Calu3 (cell line): ENCODE data around the gene RFT1. TPM values are rescaled to one million over a fixed set of nuclear protein-coding genes. Genes with fewer than 3 reads are reported as not detected.

Experiments used
- BruUV-seq: library from RNA; stranded (reverse); fragments of 400-500 nt; replicated peaks from 2 replicates; lab custom pipeline; 2021; lab: Mats Ljungman, UMichigan
- CTCF ChIA-PET: fragments of 300-600 bp; sonication (Branson Sonifier 250); formaldehyde crosslinking; loops from one replicate; lab custom pipeline; 2022; ENCODE audit warnings: antibody characterized with exemption; lab: Charles Lee
- DNase-seq: peaks from one replicate; pipeline ENCODE4 v3.0.0; 2022
- H3K27ac Mint-ChIP-seq: one replicate; pipeline ENCODE4 v1.8.0; 2022; ENCODE audit warnings: mixed read lengths; ENCODE audit not compliant: unreplicated experiment
- H3K27me3 Mint-ChIP-seq: one replicate; pipeline ENCODE4 v1.8.0; 2022; ENCODE audit warnings: mixed read lengths; ENCODE audit not compliant: unreplicated experiment
- H3K36me3 Mint-ChIP-seq: one replicate; pipeline ENCODE4 v1.8.0; 2022; ENCODE audit warnings: mild to moderate bottlenecking, moderate library complexity, mixed read lengths; ENCODE audit not compliant: insufficient read depth, unreplicated experiment
- H3K4me1 Mint-ChIP-seq: one replicate; pipeline ENCODE4 v1.8.0; 2022; ENCODE audit warnings: mild to moderate bottlenecking, low read depth, mixed read lengths; ENCODE audit not compliant: unreplicated experiment
- H3K4me3 Mint-ChIP-seq: one replicate; pipeline ENCODE4 v1.8.0; 2022; ENCODE audit warnings: mild to moderate bottlenecking, low read depth, moderate library complexity, mixed read lengths; ENCODE audit not compliant: unreplicated experiment
- H3K9me3 Mint-ChIP-seq: one replicate; pipeline ENCODE4 v1.8.0; 2022; ENCODE audit warnings: low read depth, mixed read lengths; ENCODE audit not compliant: unreplicated experiment
- CTCF ChIP-seq: fragments of 200-600 bp; IDR thresholded peaks from one replicate; pipeline ENCODE4 v1.8.0; 2022; ENCODE audit warnings: antibody characterized with exemption; ENCODE audit not compliant: unreplicated experiment
- intact Hi-C: fragments of 100-400 bp; cut with micrococcal nuclease; formaldehyde crosslinking; loops from one replicate; pipeline ENCODE4 v1.10.0; 2022; ENCODE audit not compliant: unreplicated experiment
- total RNA-seq: library from RNA; stranded (reverse); gene quantifications from 2 replicates; pipeline ENCODE4 v1.2.3, GENCODE V29; 2022

Gene RFT1
- total RNA-seq, 1 experiment from 2014 or later, result 35.0 TPM

GRCh38 chr3:53129344-53129743 lies 891 bp downstream of the RFT1 start:
- BruUV-seq, result TSS peak; percentile 71
- no peak for TF ChIP-seq CTCF
- no peak for DNase-seq
- intact Hi-C loops, result no loop called here
- H3K9me3 Mint-ChIP-seq, result no peaks in the 10 kb centered on the region
- peaks cover 26% of the 10 kb centered on the region for H3K36me3 Mint-ChIP-seq
- peak overlapping the region; percentile 83 for H3K4me3 Mint-ChIP-seq
- CTCF ChIA-PET, result no interaction called here
- peaks cover 10% of the 10 kb centered on the region for H3K4me1 Mint-ChIP-seq
- no peaks in the 10 kb centered on the region for H3K27me3 Mint-ChIP-seq
- peak overlapping the region; percentile 38 for H3K27ac Mint-ChIP-seq

GRCh38 chr3:53126601-53127000 lies 3.6 kb downstream of the RFT1 start:
- CTCF ChIA-PET, result no interaction called here
- Mint-ChIP-seq H3K9me3 (no peaks in the 10 kb centered on the region), H3K36me3 (peaks cover 35% of the 10 kb centered on the region)

GRCh38 chr3:53123953-53124352 lies 6.3 kb downstream of the RFT1 start:
- DNase-seq, result no peak
- intact Hi-C loops, result no loop called here
- H3K27me3 Mint-ChIP-seq, result no peaks in the 10 kb centered on the region
- no peak overlapping the region for H3K27ac Mint-ChIP-seq
- H3K4me3 Mint-ChIP-seq, result no peak overlapping the region
- no TSS peak for BruUV-seq
- no peaks in the 10 kb centered on the region for H3K9me3 Mint-ChIP-seq
- TF ChIP-seq CTCF, result no peak
- CTCF ChIA-PET, result no interaction called here
- H3K4me1 Mint-ChIP-seq, result no peaks in the 10 kb centered on the region
- peaks cover 26% of the 10 kb centered on the region for H3K36me3 Mint-ChIP-seq

More at GRCh38 chr3:53126601-53127000, 3.6 kb downstream of the RFT1 start:
- Mint-ChIP-seq H3K4me1 (peaks cover 10% of the 10 kb centered on the region), H3K4me3 (no peak overlapping the region), H3K27ac (no peak overlapping the region), H3K27me3 (no peaks in the 10 kb centered on the region)
- no TSS peak for BruUV-seq
- no peak for TF ChIP-seq CTCF
- no peak for DNase-seq
- intact Hi-C loops, result no loop called here

- no peak overlapping the region for H3K27ac Mint-ChIP-seq
- peaks cover 26% of the 10 kb centered on the region for H3K36me3 Mint-ChIP-seq
- DNase-seq, result no peak
- H3K4me3 Mint-ChIP-seq, result no peak overlapping the region
- CTCF ChIA-PET, result no interaction called here
- H3K4me1 Mint-ChIP-seq, result no peaks in the 10 kb centered on the region
- intact Hi-C loops, result no loop called here
- no peaks in the 10 kb centered on the region for H3K9me3 Mint-ChIP-seq
- TF ChIP-seq CTCF, result no peak
- BruUV-seq, result no TSS peak
- no peaks in the 10 kb centered on the region for H3K27me3 Mint-ChIP-seq
These were observed 6.7 kb downstream of the RFT1 start for GRCh38 chr3:53123510-53123909.

- H3K4me3 Mint-ChIP-seq, result no peak overlapping the region
- H3K36me3 Mint-ChIP-seq, result peaks cover 26% of the 10 kb centered on the region
- no peaks in the 10 kb centered on the region for H3K4me1 Mint-ChIP-seq
- CTCF ChIA-PET, result no interaction called here
- no peaks in the 10 kb centered on the region for H3K27me3 Mint-ChIP-seq
- no peak overlapping the region for H3K27ac Mint-ChIP-seq
- BruUV-seq, result no TSS peak
- no peak for TF ChIP-seq CTCF
- intact Hi-C loops, result no loop called here
- no peaks in the 10 kb centered on the region for H3K9me3 Mint-ChIP-seq
- DNase-seq, result no peak
These were observed 7.3 kb downstream of the RFT1 start for GRCh38 chr3:53122933-53123305.
